HCT116 (cell line): Measurements from ENCODE around the gene FTCDNL1. TPM values are rescaled to one million over a fixed set of nuclear protein-coding genes. Genes with fewer than 3 reads are reported as not detected.

ENCODE experiments used
- ATAC-seq: fragments of 200-7000 bp; cut with Tn5 transposase; 2 replicates; pipeline ENCODE4 v1.9.1; 2020; ENCODE audit warnings: mild to moderate bottlenecking, moderate library complexity
- BruUV-seq: library from RNA; stranded (reverse); fragments of 400-500 nt; replicated peaks from 2 replicates; lab custom pipeline; 2021; lab: Mats Ljungman, UMichigan
- CTCF ChIA-PET: fragments of 300-600 bp; sonication (Branson Sonifier 250); formaldehyde crosslinking; loops from one replicate; lab custom pipeline; 2021; ENCODE audit warnings: antibody characterized with exemption; lab: Charles Lee
- POLR2A ChIA-PET: fragments of 300-600, 350-600 bp; sonication (Branson Sonifier 250); formaldehyde crosslinking; loops from one replicate; lab custom pipeline; 2021; ENCODE audit warnings: antibody characterized with exemption; lab: Charles Lee
- RAD21 ChIA-PET, 2 experiments: fragments of 300-600 bp; sonication (Branson Sonifier 250); formaldehyde crosslinking; loops; one replicate each; lab custom pipeline; 2023; ENCODE audit warnings: low total read pairs in 2 of 2; ENCODE audit not compliant: uncharacterized antibody in 2 of 2, unreplicated experiment in 2 of 2, low non-redundant PET in 1 of 2; lab: Charles Lee
- DNase-seq: peaks from one replicate; pipeline ENCODE4 v3.0.0-alpha.2; 2010; ENCODE audit warnings: low read depth, low spot score
- H2AFZ ChIP-seq: fragments of 200-600 bp; shearing (Covaris generic), sonication (generic); 2 replicates; pipeline ENCODE4 v1.6.1; 2017; ENCODE audit warnings: low read depth, mixed run types, mixed read lengths, antibody characterized with exemption, low read length; ENCODE audit not compliant: poor library complexity, severe bottlenecking
- H3K27ac ChIP-seq: 2 replicates; pipeline ENCODE4 v1.5.1; 2012; ENCODE audit warnings: low read depth, low read length
- H3K27me3 ChIP-seq: fragments of 200-600 bp; sonication (generic); 2 replicates; pipeline ENCODE4 v1.6.1; 2016; ENCODE audit warnings: mixed run types, low read length, mixed read lengths; ENCODE audit not compliant: insufficient read depth
- H3K36me3 ChIP-seq, 2 experiments: fragments of 200-500 bp in 1 of 2; fragments of 200-600 bp in 1 of 2; sonication (Bioruptor generic) in 1 of 2; sonication (generic) in 1 of 2; 2 replicates each; pipeline versions ENCODE4 v1.5.1 to v1.6.1; 2014 to 2016; ENCODE audit warnings: low read length in 2 of 2, inconsistent platforms in 1 of 2, mixed read lengths in 1 of 2, mixed run types in 1 of 2; ENCODE audit not compliant: insufficient read depth in 2 of 2, control insufficient read depth in 1 of 2
- H3K4me1 ChIP-seq, 2 experiments: fragments of 200-600 bp in 1 of 2; sonication (generic) in 1 of 2; 2 replicates each; pipeline versions ENCODE4 v1.5.1 to v1.6.1; 2012 to 2017; ENCODE audit warnings: low read length in 2 of 2, inconsistent platforms in 1 of 2, mild to moderate bottlenecking in 1 of 2, mixed read lengths in 1 of 2, mixed run types in 1 of 2, moderate library complexity in 1 of 2; ENCODE audit not compliant: insufficient read depth in 2 of 2, control insufficient read depth in 1 of 2
- H3K4me2 ChIP-seq: fragments of 200-600 bp; sonication (generic); 2 replicates; pipeline ENCODE4 v1.6.1; 2017; ENCODE audit warnings: mixed run types, low read length, mixed read lengths
- H3K4me3 ChIP-seq, 2 experiments: fragments of 200-600 bp in 1 of 2; sonication (generic) in 1 of 2; replicated peaks in 1 of 2; 2 replicates each; pipeline ENCODE4 v1.5.1; 2011 to 2016; ENCODE audit warnings: low read length in 2 of 2, control low read depth in 1 of 2, low read depth in 1 of 2, mild to moderate bottlenecking in 1 of 2, mixed read lengths in 1 of 2, mixed run types in 1 of 2
- H3K79me2 ChIP-seq: fragments of 200-600 bp; sonication (generic); 2 replicates; pipeline ENCODE4 v1.6.1; 2017; ENCODE audit warnings: mild to moderate bottlenecking, mixed run types, low read length, moderate library complexity, mixed read lengths; ENCODE audit not compliant: insufficient read depth
- H3K9ac ChIP-seq: fragments of 200-600 bp; sonication (generic); 2 replicates; pipeline ENCODE4 v1.6.1; 2016; ENCODE audit warnings: low read length, mixed read lengths
- H3K9me2 ChIP-seq: fragments of 200-600 bp; sonication (generic), shearing (Covaris generic); 2 replicates; pipeline ENCODE4 v1.6.1; 2017; ENCODE audit warnings: mixed run types, mild to moderate bottlenecking, moderate library complexity; ENCODE audit not compliant: insufficient read depth
- H3K9me3 ChIP-seq, 2 experiments: fragments of 200-500 bp in 1 of 2; fragments of 200-600 bp in 1 of 2; sonication (Bioruptor generic) in 1 of 2; sonication (generic) in 1 of 2; 2 replicates each; pipeline ENCODE4 v1.6.1; 2014 to 2017; ENCODE audit warnings: low read length in 2 of 2, mixed read lengths in 2 of 2, inconsistent platforms in 1 of 2, low read depth in 1 of 2, mild to moderate bottlenecking in 1 of 2, mixed run types in 1 of 2, moderate library complexity in 1 of 2; ENCODE audit not compliant: control insufficient read depth in 1 of 2, insufficient read depth in 1 of 2
- H4K20me1 ChIP-seq: fragments of 200-600 bp; sonication (generic), shearing (Covaris generic); 2 replicates; pipeline ENCODE4 v1.6.1; 2017; ENCODE audit warnings: mixed run types, mild to moderate bottlenecking, moderate library complexity; ENCODE audit not compliant: insufficient read depth
- CBX3 ChIP-seq: IDR thresholded peaks from 2 replicates; pipeline ENCODE4 v1.6.1; 2012; ENCODE audit warnings: low read depth
- CEBPB ChIP-seq: IDR thresholded peaks from 2 replicates; pipeline ENCODE4 v1.6.1; 2012; ENCODE audit warnings: low read depth
- FOSL1 ChIP-seq: IDR thresholded peaks from 2 replicates; pipeline ENCODE4 v1.6.1; 2012; ENCODE audit warnings: low read depth
- JUND ChIP-seq: IDR thresholded peaks from 2 replicates; pipeline ENCODE4 v1.6.1; 2012
- POLR2AphosphoS5 ChIP-seq: IDR thresholded peaks from 2 replicates; pipeline ENCODE4 v1.6.1; 2011; ENCODE audit warnings: mild to moderate bottlenecking, low read depth, low read length, moderate library complexity
- RAD21 ChIP-seq: IDR thresholded peaks from 2 replicates; pipeline ENCODE4 v1.6.1; 2012; ENCODE audit warnings: low read depth, mild to moderate bottlenecking
- SIN3A ChIP-seq: IDR thresholded peaks from 2 replicates; pipeline ENCODE4 v1.6.1; 2012; ENCODE audit warnings: low read depth
- SP1 ChIP-seq: IDR thresholded peaks from 2 replicates; pipeline ENCODE4 v1.6.1; 2012; ENCODE audit warnings: low read depth
- SRF ChIP-seq: IDR thresholded peaks from 2 replicates; pipeline ENCODE4 v1.6.1; 2012; ENCODE audit warnings: low read depth
- TCF7L2 ChIP-seq: IDR thresholded peaks from 2 replicates; pipeline ENCODE4 v1.7.0; 2011; ENCODE audit warnings: borderline replicate concordance, inconsistent platforms; ENCODE audit not compliant: insufficient read depth, insufficient read length; ENCODE audit errors: extremely low read depth
- ZNF274 ChIP-seq: fragments of 200-500 bp; sonication (Bioruptor generic); IDR thresholded peaks from 2 replicates; pipeline ENCODE4 v1.6.1; 2014; ENCODE audit warnings: mild to moderate bottlenecking, low read depth, low read length, inconsistent platforms
- intact Hi-C: fragments of 100-400 bp; cut with micrococcal nuclease; formaldehyde crosslinking; loops from 2 replicates; pipeline ENCODE4 v1.10.0; 2022
- total RNA-seq: library from RNA; stranded (reverse); gene quantifications from one replicate; pipeline ENCODE4 v1.2.1, GENCODE V29; 2021; ENCODE audit not compliant: unreplicated experiment
- TF ChIP-seq, protein P1 (sequence below): IDR thresholded peaks from 2 replicates; pipeline ENCODE4 v1.6.1; 2012; ENCODE audit warnings: low read depth
- TF ChIP-seq, protein P2 (sequence below): IDR thresholded peaks from 2 replicates; pipeline ENCODE4 v1.6.1; 2012
- TF ChIP-seq, protein P3 (sequence below): IDR thresholded peaks from 2 replicates; pipeline ENCODE4 v1.6.1; 2012
- TF ChIP-seq, protein P4 (sequence below): IDR thresholded peaks from 2 replicates; pipeline ENCODE4 v1.6.1; 2011; ENCODE audit warnings: mild to moderate bottlenecking, low read length, moderate library complexity; ENCODE audit not compliant: insufficient replicate concordance; ENCODE audit errors: extremely low read depth
- TF ChIP-seq, protein P5 (sequence below), 3 experiments: fragments of 200-600 bp in 1 of 3; sonication (generic) in 1 of 3; IDR thresholded peaks in 2 of 3; conservative IDR thresholded peaks in 1 of 3; 2 replicates each; pipeline ENCODE4 v1.5.1; 2012 to 2017; ENCODE audit warnings: low read depth in 2 of 3, low read length in 2 of 3, antibody characterized with exemption in 1 of 3, borderline replicate concordance in 1 of 3, control low read depth in 1 of 3, mild to moderate bottlenecking in 1 of 3, mixed read lengths in 1 of 3, mixed run types in 1 of 3, moderate library complexity in 1 of 3; ENCODE audit not compliant: insufficient read depth in 1 of 3

The FTCDNL1 gene
- total RNA-seq, 1 experiment from 2014 or later, result 2.6 TPM

DNA sequence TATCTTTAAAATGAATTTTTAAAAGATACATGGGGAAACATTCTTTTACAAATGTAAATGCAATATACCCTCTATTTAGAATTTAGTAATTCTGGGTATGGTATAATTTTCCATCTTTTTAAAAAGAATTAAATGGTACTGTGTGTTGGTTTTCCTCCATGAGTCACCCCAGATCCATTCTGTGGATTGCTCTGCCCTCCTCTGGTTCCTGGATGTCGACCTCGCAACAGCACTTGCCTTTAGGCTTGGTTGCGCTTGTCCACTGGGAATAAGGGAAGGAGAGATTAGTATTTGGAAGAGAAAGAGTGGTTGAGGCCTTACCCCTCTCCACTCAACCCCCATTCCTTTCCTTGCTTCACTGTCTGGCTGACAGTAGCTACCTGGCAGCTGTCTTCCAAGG is 90.4 kb downstream of the FTCDNL1 start:
- Histone ChIP-seq H3K27ac (no peak overlapping the region), H3K36me3 (no peaks in the 10 kb centered on the region), H3K27me3 (no peaks in the 10 kb centered on the region; the same call in 1 of the 2 replicates), H3K4me3 (no peak overlapping the region), H3K4me2 (no peak overlapping the region), H2AFZ (no peak overlapping the region), H3K9me3 (no peaks in the 10 kb centered on the region), H3K9me2 (no peaks in the 10 kb centered on the region), H3K79me2 (no peaks in the 10 kb centered on the region), H3K4me1 (no peaks in the 10 kb centered on the region), H4K20me1 (no peaks in the 10 kb centered on the region), H3K9ac (no peak overlapping the region)
- intact Hi-C loops, result no loop called here
- ChIA-PET RAD21 (no interaction called here), CTCF (no interaction called here), POLR2A (no interaction called here)
- no TSS peak for BruUV-seq
- TF ChIP-seq CBX3 (no peak), FOSL1 (no peak), RAD21 (no peak), SRF (no peak), POLR2AphosphoS5 (no peak), CEBPB (no peak), TCF7L2 (no peak), ZNF274 (no peak), SP1 (no peak), JUND (no peak), SIN3A (no peak)
- TF ChIP-seq, protein P1, sequence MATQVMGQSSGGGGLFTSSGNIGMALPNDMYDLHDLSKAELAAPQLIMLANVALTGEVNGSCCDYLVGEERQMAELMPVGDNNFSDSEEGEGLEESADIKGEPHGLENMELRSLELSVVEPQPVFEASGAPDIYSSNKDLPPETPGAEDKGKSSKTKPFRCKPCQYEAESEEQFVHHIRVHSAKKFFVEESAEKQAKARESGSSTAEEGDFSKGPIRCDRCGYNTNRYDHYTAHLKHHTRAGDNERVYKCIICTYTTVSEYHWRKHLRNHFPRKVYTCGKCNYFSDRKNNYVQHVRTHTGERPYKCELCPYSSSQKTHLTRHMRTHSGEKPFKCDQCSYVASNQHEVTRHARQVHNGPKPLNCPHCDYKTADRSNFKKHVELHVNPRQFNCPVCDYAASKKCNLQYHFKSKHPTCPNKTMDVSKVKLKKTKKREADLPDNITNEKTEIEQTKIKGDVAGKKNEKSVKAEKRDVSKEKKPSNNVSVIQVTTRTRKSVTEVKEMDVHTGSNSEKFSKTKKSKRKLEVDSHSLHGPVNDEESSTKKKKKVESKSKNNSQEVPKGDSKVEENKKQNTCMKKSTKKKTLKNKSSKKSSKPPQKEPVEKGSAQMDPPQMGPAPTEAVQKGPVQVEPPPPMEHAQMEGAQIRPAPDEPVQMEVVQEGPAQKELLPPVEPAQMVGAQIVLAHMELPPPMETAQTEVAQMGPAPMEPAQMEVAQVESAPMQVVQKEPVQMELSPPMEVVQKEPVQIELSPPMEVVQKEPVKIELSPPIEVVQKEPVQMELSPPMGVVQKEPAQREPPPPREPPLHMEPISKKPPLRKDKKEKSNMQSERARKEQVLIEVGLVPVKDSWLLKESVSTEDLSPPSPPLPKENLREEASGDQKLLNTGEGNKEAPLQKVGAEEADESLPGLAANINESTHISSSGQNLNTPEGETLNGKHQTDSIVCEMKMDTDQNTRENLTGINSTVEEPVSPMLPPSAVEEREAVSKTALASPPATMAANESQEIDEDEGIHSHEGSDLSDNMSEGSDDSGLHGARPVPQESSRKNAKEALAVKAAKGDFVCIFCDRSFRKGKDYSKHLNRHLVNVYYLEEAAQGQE, result no peak
- TF ChIP-seq, protein P2, sequence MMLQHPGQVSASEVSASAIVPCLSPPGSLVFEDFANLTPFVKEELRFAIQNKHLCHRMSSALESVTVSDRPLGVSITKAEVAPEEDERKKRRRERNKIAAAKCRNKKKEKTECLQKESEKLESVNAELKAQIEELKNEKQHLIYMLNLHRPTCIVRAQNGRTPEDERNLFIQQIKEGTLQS, result no peak
- TF ChIP-seq, protein P3, sequence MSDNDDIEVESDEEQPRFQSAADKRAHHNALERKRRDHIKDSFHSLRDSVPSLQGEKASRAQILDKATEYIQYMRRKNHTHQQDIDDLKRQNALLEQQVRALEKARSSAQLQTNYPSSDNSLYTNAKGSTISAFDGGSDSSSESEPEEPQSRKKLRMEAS, result no peak
- TF ChIP-seq, protein P4, sequence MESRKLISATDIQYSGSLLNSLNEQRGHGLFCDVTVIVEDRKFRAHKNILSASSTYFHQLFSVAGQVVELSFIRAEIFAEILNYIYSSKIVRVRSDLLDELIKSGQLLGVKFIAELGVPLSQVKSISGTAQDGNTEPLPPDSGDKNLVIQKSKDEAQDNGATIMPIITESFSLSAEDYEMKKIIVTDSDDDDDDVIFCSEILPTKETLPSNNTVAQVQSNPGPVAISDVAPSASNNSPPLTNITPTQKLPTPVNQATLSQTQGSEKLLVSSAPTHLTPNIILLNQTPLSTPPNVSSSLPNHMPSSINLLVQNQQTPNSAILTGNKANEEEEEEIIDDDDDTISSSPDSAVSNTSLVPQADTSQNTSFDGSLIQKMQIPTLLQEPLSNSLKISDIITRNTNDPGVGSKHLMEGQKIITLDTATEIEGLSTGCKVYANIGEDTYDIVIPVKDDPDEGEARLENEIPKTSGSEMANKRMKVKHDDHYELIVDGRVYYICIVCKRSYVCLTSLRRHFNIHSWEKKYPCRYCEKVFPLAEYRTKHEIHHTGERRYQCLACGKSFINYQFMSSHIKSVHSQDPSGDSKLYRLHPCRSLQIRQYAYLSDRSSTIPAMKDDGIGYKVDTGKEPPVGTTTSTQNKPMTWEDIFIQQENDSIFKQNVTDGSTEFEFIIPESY, result no peak
- TF ChIP-seq, protein P5, sequence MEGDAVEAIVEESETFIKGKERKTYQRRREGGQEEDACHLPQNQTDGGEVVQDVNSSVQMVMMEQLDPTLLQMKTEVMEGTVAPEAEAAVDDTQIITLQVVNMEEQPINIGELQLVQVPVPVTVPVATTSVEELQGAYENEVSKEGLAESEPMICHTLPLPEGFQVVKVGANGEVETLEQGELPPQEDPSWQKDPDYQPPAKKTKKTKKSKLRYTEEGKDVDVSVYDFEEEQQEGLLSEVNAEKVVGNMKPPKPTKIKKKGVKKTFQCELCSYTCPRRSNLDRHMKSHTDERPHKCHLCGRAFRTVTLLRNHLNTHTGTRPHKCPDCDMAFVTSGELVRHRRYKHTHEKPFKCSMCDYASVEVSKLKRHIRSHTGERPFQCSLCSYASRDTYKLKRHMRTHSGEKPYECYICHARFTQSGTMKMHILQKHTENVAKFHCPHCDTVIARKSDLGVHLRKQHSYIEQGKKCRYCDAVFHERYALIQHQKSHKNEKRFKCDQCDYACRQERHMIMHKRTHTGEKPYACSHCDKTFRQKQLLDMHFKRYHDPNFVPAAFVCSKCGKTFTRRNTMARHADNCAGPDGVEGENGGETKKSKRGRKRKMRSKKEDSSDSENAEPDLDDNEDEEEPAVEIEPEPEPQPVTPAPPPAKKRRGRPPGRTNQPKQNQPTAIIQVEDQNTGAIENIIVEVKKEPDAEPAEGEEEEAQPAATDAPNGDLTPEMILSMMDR (IDR thresholded peaks at IDR 0.05 in 2 of 3, conservative IDR thresholded peaks at IDR 0.05 in 1 of 3; ENCODE audit: borderline replicate concordance in 1 of 3, insufficient read depth in 1 of 3, low read depth in 2 of 3, low read length in 2 of 3), result no peak
- no peak for ATAC-seq
- DNase-seq, result no peak
